CD14-positive monocyte (primary cell): ENCODE data around the gene KIF25. TPM values are rescaled to one million over a fixed set of nuclear protein-coding genes. Genes with fewer than 3 reads are reported as not detected.

ENCODE experiments used
- DNase-seq, 3 donors: peaks; one replicate each; pipeline ENCODE4 v3.0.0-alpha.2; 2011 to 2022
- H2AFZ ChIP-seq: 2 replicates; pipeline ENCODE4 v1.6.0; 2012; ENCODE audit warnings: mild to moderate bottlenecking, low read depth, low read length, inconsistent platforms; ENCODE audit not compliant: insufficient read depth, poor library complexity, severe bottlenecking
- H3K27ac ChIP-seq, 2 donors: 1 replicate in 1 of 2; 2 replicates in 1 of 2; pipeline ENCODE4 v1.5.1; 2012 to 2013; ENCODE audit warnings: low read length in 2 of 2, control low read depth in 1 of 2, inconsistent platforms in 1 of 2, low read depth in 1 of 2, mild to moderate bottlenecking in 1 of 2
- H3K27me3 ChIP-seq, 2 donors: one replicate each; pipeline versions ENCODE4 v1.6.0 to v1.6.1; 2011 to 2013; ENCODE audit warnings: low read length in 2 of 2; ENCODE audit not compliant: control insufficient read depth in 2 of 2, insufficient read depth in 2 of 2
- H3K36me3 ChIP-seq, 2 donors: replicated peaks in 1 of 2; 1 replicate in 1 of 2; 2 replicates in 1 of 2; pipeline versions ENCODE4 v1.5.1 to v1.6.1; 2012 to 2013; ENCODE audit warnings: low read length in 2 of 2, control low read depth in 1 of 2, inconsistent platforms in 1 of 2, mild to moderate bottlenecking in 1 of 2; ENCODE audit not compliant: insufficient read depth in 2 of 2, control insufficient read depth in 1 of 2
- H3K4me1 ChIP-seq, 2 donors: 1 replicate in 1 of 2; 2 replicates in 1 of 2; pipeline versions ENCODE4 v1.5.1 to v1.6.1; 2012 to 2013; ENCODE audit warnings: low read length in 2 of 2, control low read depth in 1 of 2, inconsistent platforms in 1 of 2, mild to moderate bottlenecking in 1 of 2, moderate library complexity in 1 of 2; ENCODE audit not compliant: insufficient read depth in 2 of 2, control insufficient read depth in 1 of 2
- H3K4me2 ChIP-seq: replicated peaks from 2 replicates; pipeline ENCODE3; 2012; ENCODE audit warnings: low read length, moderate library complexity, mild to moderate bottlenecking; ENCODE audit not compliant: poor library complexity, severe bottlenecking; ENCODE audit errors: extremely low read depth
- H3K4me3 ChIP-seq, 3 experiments: fragments of 200-600 bp in 1 of 3; sonication (generic) in 1 of 3; replicated peaks in 1 of 3; 1 replicate in 2 of 3; 2 replicates in 1 of 3; pipeline ENCODE4 v1.5.1; 2011 to 2013; ENCODE audit warnings: low read length in 3 of 3, mild to moderate bottlenecking in 3 of 3, control low read depth in 2 of 3, low read depth in 2 of 3, inconsistent platforms in 1 of 3, moderate library complexity in 1 of 3
- H3K79me2 ChIP-seq: 2 replicates; pipeline ENCODE4 v1.6.0; 2012; ENCODE audit warnings: mild to moderate bottlenecking, control low read depth, inconsistent platforms, low read length, moderate library complexity; ENCODE audit not compliant: insufficient read depth
- H3K9ac ChIP-seq: 2 replicates; pipeline ENCODE4 v1.6.0; 2017; ENCODE audit warnings: low read length, mild to moderate bottlenecking; ENCODE audit not compliant: insufficient read depth, poor library complexity, severe bottlenecking
- H3K9me3 ChIP-seq, 2 donors: replicated peaks in 1 of 2; 1 replicate in 1 of 2; 2 replicates in 1 of 2; pipeline versions ENCODE4 v1.5.1 to v1.6.1; 2012 to 2013; ENCODE audit warnings: low read length in 2 of 2, control low read depth in 1 of 2; ENCODE audit not compliant: control insufficient read depth in 1 of 2, insufficient read depth in 1 of 2
- H4K20me1 ChIP-seq: 2 replicates; pipeline ENCODE4 v1.6.0; 2012; ENCODE audit warnings: mild to moderate bottlenecking, low read length, control low read depth, moderate library complexity; ENCODE audit not compliant: insufficient read depth
- H3K27ac Mint-ChIP-seq, 7 donors: one replicate each; pipeline ENCODE4 v1.8.0; 2020; ENCODE audit warnings: mild to moderate bottlenecking in 7 of 7, mixed read lengths in 7 of 7, moderate library complexity in 6 of 7, inconsistent platforms in 2 of 7
- H3K27me3 Mint-ChIP-seq, 3 donors: one replicate each; pipeline ENCODE4 v1.8.0; 2021 to 2022; ENCODE audit warnings: low read depth in 3 of 3, mild to moderate bottlenecking in 3 of 3, mixed read lengths in 3 of 3, moderate library complexity in 3 of 3, inconsistent platforms in 1 of 3
- H3K36me3 Mint-ChIP-seq, 2 donors: one replicate each; pipeline ENCODE4 v1.8.0; 2020; ENCODE audit warnings: mixed read lengths in 2 of 2, inconsistent platforms in 1 of 2, mild to moderate bottlenecking in 1 of 2
- H3K4me1 Mint-ChIP-seq: one replicate; pipeline ENCODE4 v1.8.0; 2020; ENCODE audit warnings: mild to moderate bottlenecking, mixed read lengths
- H3K4me3 Mint-ChIP-seq, 2 donors: one replicate each; pipeline ENCODE4 v1.8.0; 2020; ENCODE audit warnings: mild to moderate bottlenecking in 2 of 2, mixed read lengths in 2 of 2, moderate library complexity in 1 of 2
- H3K9me3 Mint-ChIP-seq, 7 donors: one replicate each; pipeline ENCODE4 v1.8.0; 2020 to 2022; ENCODE audit warnings: mixed read lengths in 7 of 7, mild to moderate bottlenecking in 6 of 7, moderate library complexity in 6 of 7, inconsistent platforms in 2 of 7
- WGBS: methylation state at CpG from one replicate; pipeline ENCODE4 v1.1.5; 2013; ENCODE audit warnings: missing lambda C conversion rate; ENCODE audit not compliant: insufficient coverage; 5-methylcytosine and 5-hydroxymethylcytosine counted together
- intact Hi-C, 2 donors: fragments of 100-400 bp; cut with micrococcal nuclease; formaldehyde crosslinking; loops; one replicate each; pipeline versions ENCODE4 v1.15.0 to v1.15.1; 2023
- polyA plus RNA-seq, 3 donors: library from polyadenylated mRNA; depleted of rRNA in 1 of 3; unstranded in 2 of 3; stranded (reverse) in 1 of 3; fragments of 300-500 nt in 2 of 3; fragments of >200 nt in 1 of 3; fragmentation: Illumina TruSeq in 2 of 3; gene quantifications; 1 replicate in 2 of 3; 2 replicates in 1 of 3; pipeline ENCODE4 v1.2.3, GENCODE V29; 2012 to 2021
- TF ChIP-seq, protein P1 (sequence below): fragments of 200-600 bp; IDR thresholded peaks from one replicate; pipeline ENCODE4 v1.8.0; 2022; ENCODE audit warnings: antibody characterized with exemption, mild to moderate bottlenecking

The KIF25 gene
- polyA plus RNA-seq, 3 donors: not detected

DNA sequence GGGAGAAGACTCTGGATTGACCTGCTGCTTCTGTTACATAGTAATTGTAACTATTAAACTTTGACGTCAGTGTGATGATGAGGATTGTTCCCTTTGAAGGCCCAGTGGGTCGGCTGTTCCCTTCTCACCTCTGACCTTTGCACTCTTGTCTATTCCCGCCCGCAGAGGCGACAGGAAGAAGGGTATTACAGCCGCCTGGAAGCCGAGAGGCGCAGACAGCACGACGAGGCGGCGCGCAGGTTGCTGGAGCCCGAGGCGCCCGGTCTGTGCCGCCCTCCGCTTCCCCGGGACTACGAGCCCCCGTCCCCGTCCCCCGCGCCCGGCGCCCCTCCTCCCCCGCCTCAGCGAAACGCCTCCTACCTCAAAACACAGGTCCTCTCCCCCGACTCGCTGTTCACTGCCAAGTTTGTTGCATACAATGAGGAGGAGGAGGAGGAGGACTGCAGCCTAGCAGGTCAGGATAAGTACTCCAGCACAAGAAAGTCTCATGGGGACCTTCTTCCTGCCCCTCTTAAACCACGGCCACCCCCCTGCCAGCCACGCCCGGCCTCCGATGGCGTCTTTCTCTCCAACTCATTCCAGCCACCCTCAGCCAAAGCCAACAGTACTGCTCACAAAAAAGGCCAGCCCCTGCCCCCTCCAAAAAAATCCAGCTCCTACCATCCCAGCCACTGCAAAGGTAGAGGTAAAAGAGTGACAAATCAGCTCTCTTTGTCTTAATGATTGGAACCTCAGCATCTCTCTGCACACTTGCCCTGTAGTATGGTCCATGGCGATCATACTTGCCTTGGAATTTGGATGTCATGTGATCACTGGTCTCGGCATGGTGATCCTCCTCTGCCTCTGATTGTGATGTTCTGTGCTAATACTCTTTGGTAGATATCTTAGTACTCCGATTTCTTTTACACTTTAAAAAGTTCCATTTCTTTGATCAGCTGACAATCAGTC is 31.6 kb upstream of the KIF25 start:
- H3K36me3 ChIP-seq: no peaks in the 10 kb centered on the region
- no peak for DNase-seq
- H3K9ac ChIP-seq: no peak overlapping the region
- no peaks in the 10 kb centered on the region for H3K79me2 ChIP-seq
- H3K4me1 Mint-ChIP-seq: no peaks in the 10 kb centered on the region
- TF ChIP-seq, protein P1, sequence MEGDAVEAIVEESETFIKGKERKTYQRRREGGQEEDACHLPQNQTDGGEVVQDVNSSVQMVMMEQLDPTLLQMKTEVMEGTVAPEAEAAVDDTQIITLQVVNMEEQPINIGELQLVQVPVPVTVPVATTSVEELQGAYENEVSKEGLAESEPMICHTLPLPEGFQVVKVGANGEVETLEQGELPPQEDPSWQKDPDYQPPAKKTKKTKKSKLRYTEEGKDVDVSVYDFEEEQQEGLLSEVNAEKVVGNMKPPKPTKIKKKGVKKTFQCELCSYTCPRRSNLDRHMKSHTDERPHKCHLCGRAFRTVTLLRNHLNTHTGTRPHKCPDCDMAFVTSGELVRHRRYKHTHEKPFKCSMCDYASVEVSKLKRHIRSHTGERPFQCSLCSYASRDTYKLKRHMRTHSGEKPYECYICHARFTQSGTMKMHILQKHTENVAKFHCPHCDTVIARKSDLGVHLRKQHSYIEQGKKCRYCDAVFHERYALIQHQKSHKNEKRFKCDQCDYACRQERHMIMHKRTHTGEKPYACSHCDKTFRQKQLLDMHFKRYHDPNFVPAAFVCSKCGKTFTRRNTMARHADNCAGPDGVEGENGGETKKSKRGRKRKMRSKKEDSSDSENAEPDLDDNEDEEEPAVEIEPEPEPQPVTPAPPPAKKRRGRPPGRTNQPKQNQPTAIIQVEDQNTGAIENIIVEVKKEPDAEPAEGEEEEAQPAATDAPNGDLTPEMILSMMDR: no peak
- H3K27ac Mint-ChIP-seq: no peak overlapping the region
- no peaks in the 10 kb centered on the region for H3K4me1 ChIP-seq
- no peaks in the 10 kb centered on the region for H3K9me3 ChIP-seq
- H3K4me3 Mint-ChIP-seq: no peak overlapping the region
- H3K36me3 Mint-ChIP-seq: no peaks in the 10 kb centered on the region
- no peak overlapping the region for H3K27ac ChIP-seq
- 99% methylated on average over 13 of the region's 39 CpGs for WGBS
- no peak overlapping the region for H3K4me2 ChIP-seq
- H3K9me3 Mint-ChIP-seq: peaks cover 0 to 6% (median 2%) of the 10 kb centered on the region in 7 donors
- H3K27me3 Mint-ChIP-seq: peaks cover 0 to 4% (median 0%) of the 10 kb centered on the region in 3 donors
- no peaks in the 10 kb centered on the region for H3K27me3 ChIP-seq
- intact Hi-C loops: no loop called here
- no peak overlapping the region for H3K4me3 ChIP-seq
- no peaks in the 10 kb centered on the region for H4K20me1 ChIP-seq
- H2AFZ ChIP-seq: no peak overlapping the region

DNA sequence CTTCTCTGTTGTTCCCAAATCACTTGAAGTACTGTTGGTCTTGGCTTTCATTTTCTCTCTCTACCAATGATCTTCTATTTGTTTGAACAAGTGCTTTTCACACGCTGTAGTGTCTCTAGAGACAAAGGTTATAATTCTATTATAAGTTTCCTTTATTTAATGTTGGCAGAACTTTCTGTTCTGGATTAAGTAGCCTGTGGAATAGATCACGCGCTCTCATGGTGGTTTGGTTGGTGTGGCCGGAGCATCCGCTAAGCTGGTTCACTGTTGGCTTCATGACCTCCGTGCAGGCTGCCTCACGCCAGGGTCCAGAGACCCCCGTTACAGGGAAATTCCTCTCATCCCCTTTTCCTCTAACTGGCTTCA is 30.9 kb upstream of the KIF25 start:
- no peaks in the 10 kb centered on the region for H4K20me1 ChIP-seq
- H3K9me3 ChIP-seq: no peaks in the 10 kb centered on the region
- H3K4me3 Mint-ChIP-seq: no peak overlapping the region
- no peak for DNase-seq
- intact Hi-C loops: no loop called here
- no peak overlapping the region for H3K27ac ChIP-seq
- H3K4me1 Mint-ChIP-seq: no peaks in the 10 kb centered on the region
- H3K27me3 ChIP-seq: no peaks in the 10 kb centered on the region
- H3K36me3 ChIP-seq: no peaks in the 10 kb centered on the region
- H3K4me2 ChIP-seq: no peak overlapping the region
- H3K9ac ChIP-seq: no peak overlapping the region
- TF ChIP-seq, protein P1: no peak
- peaks cover 0 to 4% (median 0%) of the 10 kb centered on the region in 3 donors for H3K27me3 Mint-ChIP-seq
- no CpG with 5 or more reads among the region's 8 CpGs for whole genome bisulfite sequencing
- H3K79me2 ChIP-seq: no peaks in the 10 kb centered on the region
- H3K9me3 Mint-ChIP-seq: peaks cover 0 to 6% (median 2%) of the 10 kb centered on the region in 7 donors
- H2AFZ ChIP-seq: no peak overlapping the region
- H3K36me3 Mint-ChIP-seq: no peaks in the 10 kb centered on the region
- H3K4me3 ChIP-seq: no peak overlapping the region
- H3K4me1 ChIP-seq: no peaks in the 10 kb centered on the region
- H3K27ac Mint-ChIP-seq: no peak overlapping the region
